ENCODE results near the gene LRRC4C.
"Not testable (repeated sequence)": the region's sequence is repeated elsewhere in the genome, so short reads cannot be mapped to it uniquely, and the experiment has no call there.

The LRRC4C gene

GRCh38 chr11:41003339-41004282 is 455.8 kb downstream of the LRRC4C start:
- no peak for DNase-seq

GRCh38 chr11:40998920-40999319 is 460.5 kb downstream of the LRRC4C start:
- DNase-seq: no peak

- no peak for DNase-seq
Measured at GRCh38 chr11:40987776-40988435, 471.5 kb downstream of the LRRC4C start.

- DNase-seq: no peak
Measured at GRCh38 chr11:40986320-40986719, 473.1 kb downstream of the LRRC4C start.

GRCh38 chr11:40975076-40975475 is 484.4 kb downstream of the LRRC4C start:
- DNase-seq: no peak

- no peak for DNase-seq
Measured at GRCh38 chr11:40974186-40974795, 485.2 kb downstream of the LRRC4C start.

GRCh38 chr11:40958707-40959106 is 500.7 kb downstream of the LRRC4C start:
- DNase-seq: no peak

GRCh38 chr11:40952479-40952878 is 507.0 kb downstream of the LRRC4C start:
- DNase-seq: no peak

GRCh38 chr11:40938002-40938401 is 521.5 kb downstream of the LRRC4C start:
- no peak for DNase-seq

- no peak for DNase-seq
Measured at GRCh38 chr11:40924915-40925314, 534.5 kb downstream of the LRRC4C start.

- no peak for DNase-seq
Measured at GRCh38 chr11:40921246-40921645, 538.2 kb downstream of the LRRC4C start.

- not testable (repeated sequence) for DNase-seq
Measured at GRCh38 chr11:40910774-40911173, 548.7 kb downstream of the LRRC4C start.

- DNase-seq: no peak
Measured at GRCh38 chr11:40894501-40894900, 565.0 kb downstream of the LRRC4C start.

- DNase-seq: no peak
Measured at GRCh38 chr11:40885250-40885954, 574.0 kb downstream of the LRRC4C start.

- no peak for DNase-seq
Measured at GRCh38 chr11:40882301-40882700, 577.2 kb downstream of the LRRC4C start.

GRCh38 chr11:40879911-40880310 is 579.5 kb downstream of the LRRC4C start:
- DNase-seq: no peak

GRCh38 chr11:40877981-40878380 is 581.5 kb downstream of the LRRC4C start:
- DNase-seq: no peak

GRCh38 chr11:40877256-40877655 is 582.2 kb downstream of the LRRC4C start:
- no peak for DNase-seq

- no peak for DNase-seq
Measured at GRCh38 chr11:40867991-40868632, 591.3 kb downstream of the LRRC4C start.

GRCh38 chr11:40857754-40858153 is 601.7 kb downstream of the LRRC4C start:
- not testable (repeated sequence) for DNase-seq

GRCh38 chr11:40842750-40843339 is 616.6 kb downstream of the LRRC4C start:
- no peak for DNase-seq

GRCh38 chr11:40841231-40841630 is 618.2 kb downstream of the LRRC4C start:
- no peak for DNase-seq

All from DMS79 (cell line).